Measurements from ENCODE around the gene GPR137B.
A peak's percentile ranks its signal among the peaks of the same experiment; 100 is the strongest.

GPR137B gene

GRCh38 chr1:236114076-236114747 lies 28.1 kb upstream of the GPR137B start:
- DNase-seq: no peak

DNA sequence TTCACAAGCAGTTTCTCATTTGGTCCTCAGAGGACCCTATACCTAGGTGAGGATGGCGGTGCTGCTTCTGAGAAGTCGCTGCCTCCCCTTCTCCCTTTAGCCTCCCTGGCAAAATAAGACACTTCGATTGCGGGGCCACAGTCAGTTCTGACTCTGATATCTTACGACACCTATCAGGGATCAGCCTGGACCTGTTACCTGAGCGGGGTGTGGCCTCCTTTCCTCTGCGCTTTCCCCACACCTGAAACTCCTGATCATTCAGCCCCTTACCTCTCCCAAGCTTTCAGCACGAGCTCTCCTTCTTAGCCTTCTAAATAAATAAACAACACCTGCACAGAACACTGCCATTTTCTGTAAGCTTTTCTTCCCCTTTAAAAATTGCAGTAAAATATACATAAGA lies 24.6 kb upstream of the GPR137B start:
- no peak for DNase-seq

- no peak for DNase-seq
These were observed 22.3 kb upstream of the GPR137B start for GRCh38 chr1:236119943-236120484.

DNA sequence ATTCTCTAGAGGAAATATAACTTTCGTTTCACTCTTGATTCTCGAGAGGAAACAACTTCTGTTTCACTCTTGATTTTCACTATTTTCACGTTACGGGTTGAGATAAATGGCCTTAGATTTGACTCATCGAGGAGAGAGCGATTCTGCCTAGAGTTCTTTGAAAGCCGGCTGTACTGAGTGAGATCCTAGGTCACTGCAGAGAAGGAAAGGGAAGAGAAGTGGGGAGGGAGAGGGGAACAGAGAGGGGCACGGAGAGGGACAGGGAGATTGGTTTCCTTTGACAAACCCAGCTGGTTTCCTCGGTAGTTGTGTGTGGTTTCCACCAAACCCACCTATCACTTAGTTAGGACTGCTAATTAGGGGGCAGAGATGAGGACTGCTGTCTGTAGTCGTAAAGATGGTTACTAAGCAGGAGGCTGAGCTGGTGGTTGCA lies 21.6 kb upstream of the GPR137B start:
- DNase-seq: no peak

DNA sequence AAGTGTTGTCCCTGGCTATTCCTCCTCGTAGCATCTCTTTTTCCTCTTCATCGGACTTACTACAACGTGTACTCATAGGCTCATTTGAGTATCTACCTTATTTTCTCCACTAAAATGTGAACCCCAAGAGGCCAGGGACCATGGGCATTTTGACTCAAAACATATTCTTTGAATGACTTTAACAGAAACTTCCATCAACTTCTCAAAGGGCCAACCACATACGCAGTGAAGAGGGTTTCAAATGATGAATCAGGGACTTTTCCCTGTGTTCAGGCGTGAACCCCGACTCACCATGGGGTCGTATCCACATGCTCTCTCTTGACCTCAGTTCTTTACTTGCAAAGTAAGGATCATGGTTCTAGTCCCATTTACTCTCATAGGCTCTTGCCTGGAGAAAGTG lies 20.2 kb upstream of the GPR137B start:
- DNase-seq: no peak

DNA sequence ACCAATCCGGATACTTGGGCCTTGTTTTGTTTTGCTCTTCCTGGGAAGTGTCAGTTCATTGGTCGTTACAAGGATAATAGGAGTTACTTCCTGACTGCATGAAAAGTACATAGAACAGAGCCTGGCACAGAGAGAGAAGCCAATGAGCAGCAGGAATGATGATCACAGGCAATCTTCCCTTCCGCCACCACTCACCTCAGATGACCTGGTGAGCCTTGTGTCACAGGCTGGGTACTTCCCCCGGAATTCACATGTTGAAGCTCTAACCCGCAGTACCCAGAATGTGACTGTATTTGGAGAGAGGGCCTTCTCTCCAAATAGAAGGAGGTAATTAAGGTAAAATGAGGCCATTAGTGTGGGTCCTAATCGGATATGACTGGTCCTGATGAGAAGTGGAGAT lies 18.8 kb upstream of the GPR137B start:
- DNase-seq: no peak

DNA sequence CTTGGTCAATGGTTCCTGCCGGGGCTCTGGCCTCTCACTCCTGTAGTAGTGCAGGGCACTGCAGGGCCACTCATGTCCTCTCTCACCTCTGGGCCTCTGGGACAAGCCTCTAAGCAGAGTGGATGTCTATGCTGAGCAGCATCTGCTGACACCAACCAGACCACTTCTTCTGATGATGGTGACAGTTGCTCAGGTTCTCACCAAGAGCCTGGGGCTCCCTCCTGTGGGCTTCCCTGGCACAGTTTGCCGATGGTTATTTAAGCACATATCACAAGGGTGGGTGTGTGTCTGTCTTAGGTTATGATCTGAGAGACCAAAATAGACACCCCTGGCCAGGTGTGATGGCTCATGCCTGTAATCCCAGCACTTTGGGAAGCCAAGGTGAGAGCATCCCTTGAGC lies 17.4 kb upstream of the GPR137B start:
- DNase-seq: no peak

GRCh38 chr1:236127045-236127444 lies 15.3 kb upstream of the GPR137B start:
- DNase-seq: no peak

DNA sequence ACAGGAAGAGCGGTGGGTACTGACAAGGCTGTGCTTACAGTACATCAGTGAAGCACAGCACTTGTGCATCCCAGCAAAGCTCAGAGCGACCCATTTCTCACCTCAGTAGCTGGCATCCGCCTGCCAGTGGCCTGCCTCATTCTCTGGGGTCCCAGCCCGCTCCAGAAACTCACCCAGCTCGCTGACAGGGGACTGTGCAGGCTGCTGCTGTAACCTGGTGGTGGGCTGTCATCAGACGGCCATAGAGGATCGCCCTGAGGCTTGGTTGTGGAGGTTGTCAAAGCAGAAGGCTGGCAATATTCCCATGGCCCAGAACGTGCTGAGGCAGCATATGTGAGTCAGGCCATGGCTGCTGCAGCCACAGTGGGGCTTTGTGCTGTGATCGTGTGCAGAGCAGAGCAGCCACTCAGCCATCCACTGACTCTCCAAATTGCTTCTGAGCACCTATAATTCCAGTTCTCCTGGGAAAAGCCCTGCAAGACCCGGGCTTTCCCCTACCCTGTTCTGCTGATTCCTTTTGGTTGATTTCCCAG lies 13.6 kb upstream of the GPR137B start:
- DNase-seq: no peak

DNA sequence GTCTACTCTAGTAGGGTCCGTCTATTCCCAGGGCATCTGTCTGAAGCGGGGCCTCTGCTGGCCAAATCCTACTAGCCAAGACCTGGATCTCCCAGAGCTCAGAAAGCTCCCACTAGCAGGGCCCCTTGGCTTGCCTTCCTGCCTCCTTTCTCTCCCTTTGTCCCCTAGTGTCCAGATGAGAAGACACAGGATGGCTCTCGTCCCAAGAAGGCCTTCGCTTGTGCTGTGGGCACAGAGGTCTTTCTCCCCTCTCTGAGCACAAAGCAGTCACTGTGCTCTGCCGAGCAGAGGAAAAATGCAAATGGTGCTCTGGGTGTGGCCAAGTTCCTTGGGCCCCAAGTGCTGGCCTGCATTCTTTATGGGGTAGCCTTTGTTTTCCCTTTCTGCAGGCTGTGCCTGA lies 13.0 kb upstream of the GPR137B start:
- DNase-seq: no peak

DNA sequence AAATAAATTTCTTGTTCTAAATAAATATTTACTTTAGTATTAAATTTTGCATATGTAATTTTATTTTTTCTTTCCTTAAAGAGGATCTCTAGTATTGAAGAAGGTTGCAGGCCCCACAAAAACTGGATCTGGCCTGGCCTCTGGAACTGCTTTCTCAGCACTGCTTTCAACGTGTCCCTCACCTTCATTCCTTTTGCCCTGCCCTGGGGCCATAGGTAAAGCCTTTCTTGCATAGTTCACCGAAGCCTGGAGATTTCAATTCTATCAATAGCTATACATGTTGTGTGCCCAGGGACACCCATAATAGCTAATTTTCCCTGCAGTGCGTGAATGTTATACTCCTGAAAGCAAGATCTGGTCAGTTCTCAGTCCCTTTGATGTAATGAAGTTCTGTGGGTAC lies 12.0 kb upstream of the GPR137B start:
- DNase-seq: no peak

- no peak for DNase-seq
These were observed 10.4 kb upstream of the GPR137B start for GRCh38 chr1:236131916-236132315.

GRCh38 chr1:236132420-236133046 lies 9.8 kb upstream of the GPR137B start:
- no peak for DNase-seq

DNA sequence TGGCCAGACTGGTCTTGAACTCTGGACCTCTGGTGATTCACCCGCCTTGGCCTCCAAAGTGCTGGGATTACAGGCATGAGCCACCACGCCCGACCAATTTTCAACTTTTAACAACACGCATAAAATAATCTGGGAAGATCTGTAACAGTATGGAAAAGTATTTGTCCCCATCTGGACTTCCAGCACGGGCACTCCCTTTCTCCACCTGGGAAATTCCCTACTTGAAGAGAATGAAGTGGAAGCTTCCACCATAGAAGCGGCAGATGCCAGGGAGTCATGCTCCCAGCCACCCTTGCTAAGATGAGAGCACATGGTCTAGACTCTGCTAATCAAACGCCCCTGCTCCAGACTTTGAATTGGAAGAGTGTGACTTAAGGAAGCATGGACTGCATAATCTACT lies 9.0 kb upstream of the GPR137B start:
- no peak for DNase-seq

GRCh38 chr1:236133802-236134201 lies 8.5 kb upstream of the GPR137B start:
- no peak for DNase-seq

DNA sequence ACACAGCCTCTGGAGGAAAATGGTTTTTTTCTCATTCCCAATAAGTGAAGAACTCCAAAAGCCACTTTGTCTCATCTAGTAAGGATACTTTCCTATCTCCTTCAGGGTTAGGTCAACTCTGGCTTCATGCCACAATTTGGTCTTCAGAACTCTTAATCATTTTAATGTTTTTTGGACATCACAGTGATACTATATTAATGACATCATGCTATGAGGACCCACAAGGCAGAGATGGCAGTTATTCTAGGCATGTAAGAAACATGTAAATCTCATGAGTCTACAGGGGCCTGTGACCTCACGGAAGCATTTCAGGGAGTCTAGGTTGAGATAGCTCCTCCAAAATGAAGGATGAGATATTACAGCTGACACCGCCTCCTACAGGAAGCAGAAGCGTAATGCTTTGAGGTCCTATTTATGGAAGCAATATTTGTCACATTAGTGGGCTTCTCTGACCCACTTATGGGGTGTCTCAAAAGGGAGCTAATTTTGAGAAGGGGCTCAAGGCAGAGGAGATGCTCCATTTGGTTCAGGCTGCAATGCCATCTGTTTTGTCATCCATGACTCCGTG lies 5.0 kb upstream of the GPR137B start:
- no peak for DNase-seq

- no peak for DNase-seq
These were observed 2.8 kb upstream of the GPR137B start for GRCh38 chr1:236139495-236139894.

DNA sequence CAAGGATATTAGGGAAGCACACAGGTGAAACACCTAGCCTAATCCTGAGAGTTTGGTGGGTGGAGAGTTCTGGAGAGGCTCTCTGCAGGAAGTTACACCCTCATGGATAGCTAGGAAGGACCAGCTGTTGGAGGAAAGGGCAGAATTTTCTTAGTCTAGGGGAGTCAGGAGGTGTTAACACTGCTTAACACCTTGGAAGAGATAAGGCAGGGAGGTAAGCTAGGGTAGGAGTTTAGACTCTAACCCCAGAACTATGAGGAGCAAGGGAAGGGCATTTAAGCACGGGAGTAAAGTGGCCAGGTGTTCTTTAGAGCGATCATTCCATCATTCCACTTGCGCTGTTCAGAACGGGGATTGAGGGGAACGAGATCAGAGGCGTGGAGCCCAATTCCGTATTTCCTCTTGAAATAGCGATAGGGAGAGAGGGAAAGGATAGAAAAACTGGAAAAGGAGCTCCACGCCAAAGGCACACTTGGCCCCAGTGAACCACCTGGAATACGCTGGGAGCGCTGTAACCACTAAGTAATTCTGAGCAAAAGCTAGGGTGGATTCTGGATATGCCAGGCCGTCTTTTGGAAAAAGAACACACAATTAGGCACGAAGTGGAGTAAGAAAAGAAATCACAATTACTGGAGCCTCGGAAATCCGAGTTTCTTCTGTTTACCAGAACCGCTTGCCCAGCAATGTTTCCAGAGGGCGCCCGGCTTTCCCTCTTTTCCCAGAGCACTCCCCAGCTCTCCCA lies 1.5 kb upstream of the GPR137B start:
- DNase-seq: no peak

DNA sequence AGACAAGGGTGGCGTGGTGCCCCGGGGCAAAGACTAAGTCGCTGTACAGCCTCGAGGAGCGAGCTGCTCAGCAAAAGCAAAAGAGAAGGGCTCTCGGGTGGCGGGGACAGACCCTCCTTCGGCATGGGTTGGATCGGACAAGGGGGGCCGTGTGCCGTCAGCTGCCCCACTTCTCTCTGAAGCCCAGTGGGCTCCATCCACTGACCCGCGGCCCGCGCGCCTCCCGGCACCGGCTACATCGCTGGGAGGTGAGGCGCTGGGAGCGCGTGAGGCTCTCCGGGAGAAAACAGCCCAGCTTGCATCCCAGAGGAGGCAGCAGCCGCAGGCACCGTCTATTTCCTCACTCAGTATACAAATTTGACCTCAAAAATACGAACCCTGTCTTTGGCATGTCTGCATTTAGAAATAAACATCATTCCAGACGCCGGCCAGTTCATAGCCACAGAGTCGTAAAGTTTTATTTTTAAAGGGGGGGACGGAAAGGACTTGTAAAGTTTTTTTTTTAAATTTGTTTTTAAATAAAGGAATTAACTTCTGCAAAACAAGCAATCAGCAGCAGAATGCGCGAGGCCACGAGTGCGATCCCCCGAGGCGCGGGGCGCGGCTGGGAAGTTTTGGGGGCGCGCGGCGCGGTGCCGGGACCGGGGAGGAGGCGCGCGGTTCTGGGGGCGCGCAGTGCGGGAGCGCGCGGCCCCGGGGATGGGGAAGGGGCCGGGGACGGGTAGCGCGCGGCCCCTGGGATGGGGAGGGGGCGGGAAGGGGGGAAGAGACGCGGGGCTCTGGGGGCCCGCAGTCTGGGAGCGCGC lies 689 bp upstream of the GPR137B start:
- DNase-seq: peak; percentile 39

DNA sequence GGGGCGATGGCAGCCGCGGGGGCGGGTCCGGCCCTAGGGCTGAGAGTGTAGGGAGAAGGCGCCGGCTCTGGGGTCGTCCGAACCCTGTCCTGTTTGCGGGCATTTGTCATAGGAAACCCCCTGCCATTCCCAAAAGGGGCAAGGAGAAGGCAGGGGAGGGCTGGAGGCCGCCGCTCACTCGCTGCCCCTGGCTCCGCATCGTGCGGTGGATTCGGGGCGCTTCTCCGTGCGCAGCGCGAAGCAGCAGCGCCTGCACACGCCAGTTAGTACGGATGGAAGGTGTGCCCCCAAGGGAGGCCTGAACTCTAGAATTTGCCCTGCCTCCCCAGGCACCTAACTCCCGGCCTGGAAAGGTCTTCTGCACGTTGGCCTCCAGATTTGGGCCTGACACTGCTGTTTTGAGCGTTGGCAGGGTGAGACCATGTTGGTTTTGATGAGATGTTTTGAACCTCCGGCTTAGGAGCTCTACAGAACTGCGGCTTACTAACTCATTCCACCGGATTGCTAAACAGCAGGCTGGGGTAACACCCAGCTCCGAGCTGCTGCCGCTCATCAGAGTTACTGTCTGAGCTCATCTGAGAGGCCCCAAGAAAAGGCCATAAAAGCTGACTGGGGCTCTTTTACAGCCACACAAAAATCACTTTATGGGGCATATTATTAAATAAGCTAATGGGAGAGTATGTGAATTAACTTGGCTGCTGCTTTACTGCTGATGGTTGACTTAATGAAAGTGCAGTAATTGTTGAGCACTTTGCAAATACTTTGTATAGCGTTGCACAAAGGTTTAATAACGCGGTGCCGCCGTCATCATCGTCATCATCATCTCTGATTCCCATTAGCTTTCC lies 987 bp downstream of the GPR137B start:
- DNase-seq: peak; percentile 36

- DNase-seq: no peak
These were observed 1.7 kb downstream of the GPR137B start for GRCh38 chr1:236144033-236144432.

All from activated CD4-positive, CD25-positive, alpha-beta regulatory T cell treated with anti-CD3 and anti-CD28 coated beads, Interleukin-2, amount 50 U/mL, for 72 hours (primary cell).